ENCODE data around the gene NRF1. TPM values are rescaled to one million over a fixed set of nuclear protein-coding genes. Genes with fewer than 3 reads are reported as not detected.

The NRF1 gene
- total RNA-seq, 2 experiments from 2014 or later, result 20.5 to 28.9 TPM

GRCh38 chr7:129686063-129686462, 74.5 kb downstream of the NRF1 start:
- ATAC-seq, result no peak
- peaks cover 12% of the 10 kb centered on the region for H3K36me3 Mint-ChIP-seq (ENCODE audit: low read depth)

GRCh38 chr7:129688503-129689222, 77.1 kb downstream of the NRF1 start:
- Mint-ChIP-seq H3K36me3 (ENCODE audit: low read depth) (peaks cover 25% of the 10 kb centered on the region), H3K27me3 (no peaks in the 10 kb centered on the region), H3K27ac (no peak overlapping the region), H3K9me3 (ENCODE audit: low read depth) (no peaks in the 10 kb centered on the region), H3K4me3 (no peak overlapping the region), H3K4me1 (peaks cover 3% of the 10 kb centered on the region)
- ChIA-PET CTCF (interaction anchor here (0.8 kb wide), 1 partner anchor 10 kb away, joined by 3 read pairs; no protein-coding TSS in a partner anchor), POLR2A (no interaction called here)
- DNase-seq (no peak), ATAC-seq (no peak)
- intact Hi-C loops (cut with DNase I, micrococcal nuclease), result no loop called here

More at GRCh38 chr7:129686063-129686462, 74.5 kb downstream of the NRF1 start:
- intact Hi-C loops (cut with DNase I, micrococcal nuclease), result no loop called here
- ChIA-PET CTCF (interaction anchor here (1.1 to 1.3 kb wide), 2 partner anchors 10 to 12 kb away, joined by 3 read pairs; no protein-coding TSS in a partner anchor), POLR2A (no interaction called here)
- Mint-ChIP-seq H3K4me1 (no peaks in the 10 kb centered on the region), H3K27me3 (no peaks in the 10 kb centered on the region), H3K9me3 (ENCODE audit: low read depth) (no peaks in the 10 kb centered on the region), H3K27ac (no peak overlapping the region), H3K4me3 (no peak overlapping the region)
- no peak for DNase-seq

- DNase-seq, result no peak
- POLR2A ChIA-PET, result no interaction called here
- Mint-ChIP-seq H3K4me3 (no peak overlapping the region), H3K9me3 (ENCODE audit: low read depth) (no peaks in the 10 kb centered on the region), H3K27ac (no peak overlapping the region), H3K4me1 (peaks cover 5% of the 10 kb centered on the region), H3K36me3 (ENCODE audit: low read depth) (peaks cover 25% of the 10 kb centered on the region), H3K27me3 (no peaks in the 10 kb centered on the region)
- intact Hi-C loops (cut with DNase I, micrococcal nuclease), result no loop called here
- ATAC-seq, result no peak
- CTCF ChIA-PET, result no interaction called here
Measured at GRCh38 chr7:129689995-129690581, 78.6 kb downstream of the NRF1 start.

GRCh38 chr7:129690701-129691100, 79.2 kb downstream of the NRF1 start:
- POLR2A ChIA-PET, result no interaction called here
- peaks cover 25% of the 10 kb centered on the region for H3K36me3 Mint-ChIP-seq (ENCODE audit: low read depth)
- H3K27ac Mint-ChIP-seq, result no peak overlapping the region
- ATAC-seq, result no peak
- H3K9me3 Mint-ChIP-seq (ENCODE audit: low read depth), result no peaks in the 10 kb centered on the region
- no peak overlapping the region for H3K4me3 Mint-ChIP-seq
- intact Hi-C loops (cut with DNase I, micrococcal nuclease), result no loop called here
- CTCF ChIA-PET, result interaction anchor here (0.7 kb wide), 1 partner anchor 20 kb away, joined by 3 read pairs; no protein-coding TSS in a partner anchor
- peaks cover 5% of the 10 kb centered on the region for H3K4me1 Mint-ChIP-seq
- H3K27me3 Mint-ChIP-seq, result no peaks in the 10 kb centered on the region
- no peak for DNase-seq

- Mint-ChIP-seq H3K9me3 (ENCODE audit: low read depth) (no peaks in the 10 kb centered on the region), H3K4me1 (peaks cover 7% of the 10 kb centered on the region), H3K4me3 (no peak overlapping the region), H3K27ac (peak overlapping the region; percentile 85), H3K36me3 (ENCODE audit: low read depth) (peaks cover 12% of the 10 kb centered on the region), H3K27me3 (no peaks in the 10 kb centered on the region)
- intact Hi-C loops (cut with DNase I, micrococcal nuclease), result no loop called here
- peak; percentile 61 for ATAC-seq
- DNase-seq, result no peak
- ChIA-PET CTCF (no interaction called here), POLR2A (no interaction called here)
Measured at GRCh38 chr7:129698516-129699418, 87.2 kb downstream of the NRF1 start.

- CTCF ChIA-PET, result interaction anchor here (0.6 kb wide), 1 partner anchor 417 kb away, joined by 4 read pairs; no protein-coding TSS in a partner anchor
- intact Hi-C loops (cut with DNase I, micrococcal nuclease), result no loop called here
- H3K4me1 Mint-ChIP-seq, result peaks cover 14% of the 10 kb centered on the region
- H3K9me3 Mint-ChIP-seq (ENCODE audit: low read depth), result no peaks in the 10 kb centered on the region
- peaks cover 14% of the 10 kb centered on the region for H3K36me3 Mint-ChIP-seq (ENCODE audit: low read depth)
- DNase-seq (no peak), ATAC-seq (no peak)
- H3K4me3 Mint-ChIP-seq, result no peak overlapping the region
- H3K27me3 Mint-ChIP-seq, result no peaks in the 10 kb centered on the region
- peak overlapping the region; percentile 1 for H3K27ac Mint-ChIP-seq
- POLR2A ChIA-PET, result no interaction called here
Measured at GRCh38 chr7:129702316-129702715, 90.8 kb downstream of the NRF1 start.

GRCh38 chr7:129702761-129703338, 91.3 kb downstream of the NRF1 start:
- Mint-ChIP-seq H3K9me3 (ENCODE audit: low read depth) (no peaks in the 10 kb centered on the region), H3K4me3 (no peak overlapping the region), H3K4me1 (peaks cover 18% of the 10 kb centered on the region), H3K27ac (no peak overlapping the region), H3K27me3 (no peaks in the 10 kb centered on the region), H3K36me3 (ENCODE audit: low read depth) (peaks cover 13% of the 10 kb centered on the region)
- DNase-seq (no peak), ATAC-seq (no peak)
- ChIA-PET CTCF (interaction anchor here (0.6 to 1.7 kb wide), 4 partner anchors 12 to 416 kb away, joined by 3 to 6 read pairs (median 4); no protein-coding TSS in a partner anchor), POLR2A (no interaction called here)
- intact Hi-C loops (cut with DNase I, micrococcal nuclease), result no loop called here

GRCh38 chr7:129703751-129704150, 92.2 kb downstream of the NRF1 start:
- CTCF ChIA-PET, result interaction anchor here (0.9 to 1.7 kb wide), 3 partner anchors 11 to 28 kb away, joined by 3 to 6 read pairs (median 3); no protein-coding TSS in a partner anchor
- POLR2A ChIA-PET, result no interaction called here
- intact Hi-C loops (cut with DNase I, micrococcal nuclease), result no loop called here
- Mint-ChIP-seq H3K4me1 (peaks cover 18% of the 10 kb centered on the region), H3K36me3 (ENCODE audit: low read depth) (peaks cover 11% of the 10 kb centered on the region), H3K27me3 (no peaks in the 10 kb centered on the region), H3K9me3 (ENCODE audit: low read depth) (no peaks in the 10 kb centered on the region), H3K4me3 (no peak overlapping the region), H3K27ac (no peak overlapping the region)
- DNase-seq (no peak), ATAC-seq (no peak)

GRCh38 chr7:129707910-129708499, 96.5 kb downstream of the NRF1 start:
- intact Hi-C loops (cut with DNase I, micrococcal nuclease), result no loop called here
- Mint-ChIP-seq H3K9me3 (ENCODE audit: low read depth) (no peaks in the 10 kb centered on the region), H3K36me3 (ENCODE audit: low read depth) (peaks cover 30% of the 10 kb centered on the region), H3K27ac (no peak overlapping the region), H3K4me3 (no peak overlapping the region), H3K27me3 (no peaks in the 10 kb centered on the region), H3K4me1 (peaks cover 13% of the 10 kb centered on the region)
- peak; percentile 8 for DNase-seq
- peak; percentile 26 for ATAC-seq
- CTCF ChIA-PET, result interaction anchor here (1.4 kb wide), 1 partner anchor 121 kb away, joined by 4 read pairs; no protein-coding TSS in a partner anchor
- POLR2A ChIA-PET, result no interaction called here

GRCh38 chr7:129713544-129713943, 102.0 kb downstream of the NRF1 start:
- Mint-ChIP-seq H3K4me3 (no peak overlapping the region), H3K4me1 (no peaks in the 10 kb centered on the region), H3K36me3 (ENCODE audit: low read depth) (peaks cover 31% of the 10 kb centered on the region), H3K9me3 (ENCODE audit: low read depth) (no peaks in the 10 kb centered on the region), H3K27me3 (no peaks in the 10 kb centered on the region), H3K27ac (no peak overlapping the region)
- intact Hi-C loops (cut with DNase I, micrococcal nuclease), result no loop called here
- ChIA-PET POLR2A (no interaction called here), CTCF (no interaction called here)
- ATAC-seq (no peak), DNase-seq (no peak)
